Stomach (tissue), 9 donors: Measurements from ENCODE around the gene ACACB. TPM values are rescaled to one million over a fixed set of nuclear protein-coding genes. Genes with fewer than 3 reads are reported as not detected.

Experiments used
- DNase-seq, 2 donors: peaks; one replicate each; pipeline versions ENCODE4 v3.0.0 to v3.0.0-alpha.2; 2013 to 2019
- H3K27ac ChIP-seq, 5 donors: fragments of 200-600 bp in 4 of 5; sonication (generic) in 4 of 5; one replicate each; pipeline ENCODE4 v1.5.1; 2013 to 2019; ENCODE audit warnings: mild to moderate bottlenecking in 1 of 5, moderate library complexity in 1 of 5
- H3K27me3 ChIP-seq, 3 donors: fragments of 200-600 bp; sonication (generic); one replicate each; pipeline ENCODE4 v1.5.1; 2017 to 2019; ENCODE audit warnings: mixed run types in 1 of 3
- H3K36me3 ChIP-seq, 4 donors: fragments of 200-600 bp; sonication (generic); 1 replicate in 3 of 4; 2 replicates in 1 of 4; pipeline ENCODE4 v1.5.1; 2016 to 2019
- H3K4me1 ChIP-seq, 4 donors: fragments of 200-600 bp; sonication (generic); one replicate each; pipeline ENCODE4 v1.5.1; 2016 to 2019
- H3K4me3 ChIP-seq, 4 donors: fragments of 200-600 bp; sonication (generic) in 3 of 4; one replicate each; pipeline ENCODE4 v1.5.1; 2016 to 2019; ENCODE audit warnings: mild to moderate bottlenecking in 1 of 4
- H3K9me3 ChIP-seq, 4 donors: fragments of 200-600 bp; sonication (generic); one replicate each; pipeline ENCODE4 v1.5.1; 2016 to 2019
- EP300 ChIP-seq: sonication (generic); formaldehyde crosslinking; IDR thresholded peaks from one replicate; pipeline ENCODE4 v1.6.1; 2017; ENCODE audit warnings: antibody characterized with exemption
- POLR2A ChIP-seq, 4 donors: fragments of 450-650 bp; IDR thresholded peaks; one replicate each; pipeline ENCODE4 v1.6.1; 2016; ENCODE audit warnings: antibody characterized with exemption in 4 of 4, control low read depth in 2 of 4, mild to moderate bottlenecking in 1 of 4, moderate library complexity in 1 of 4
- POLR2AphosphoS5 ChIP-seq, 3 donors: sonication (generic); formaldehyde crosslinking; IDR thresholded peaks; one replicate each; pipeline ENCODE4 v1.6.1; 2016; ENCODE audit warnings: antibody characterized with exemption in 3 of 3
- WGBS, 5 donors: extraction: QIAGEN DNeasy Blood & Tissue Kit in 3 of 5; methylation state at CpG; one replicate each; pipeline versions ENCODE4 v1.1.5 to v1.1.7; 2013 to 2018; 5-methylcytosine and 5-hydroxymethylcytosine counted together
- intact Hi-C: fragments of 100-400 bp; cut with DNase I; formaldehyde crosslinking; loops from one replicate; pipeline ENCODE4 v1.15.1; 2023; ENCODE audit warnings: low total_unique reads
- polyA plus RNA-seq, 3 donors: library from polyadenylated mRNA; stranded (reverse); fragments of 200-250 nt; gene quantifications; one replicate each; pipeline ENCODE4 v1.2.3, GENCODE V29; 2013
- total RNA-seq, 5 donors: library from RNA; depleted of rRNA; stranded (reverse); fragments of >200 nt; gene quantifications; one replicate each; pipeline versions ENCODE4 v1.1.0 to v1.2.3, GENCODE V29; 2014 to 2016
- TF ChIP-seq, protein P1 (sequence below), 7 experiments: fragments of 450-650 bp in 4 of 7; fragments of 200-600 bp in 3 of 7; sonication (generic) in 3 of 7; IDR thresholded peaks; one replicate each; pipeline ENCODE4 v1.5.1; 2016 to 2019; ENCODE audit warnings: antibody characterized with exemption in 7 of 7, control low read depth in 2 of 7, mild to moderate bottlenecking in 1 of 7
- donor health status: healthy with polysubstance abuse.
- donor health status: Bipolar disorder and iron deficiency.
- donor health status: healthy.

Gene ACACB
- total and polyA plus RNA-seq, 8 donors = 6.1 to 2,520 (median 50.2) TPM

DNA sequence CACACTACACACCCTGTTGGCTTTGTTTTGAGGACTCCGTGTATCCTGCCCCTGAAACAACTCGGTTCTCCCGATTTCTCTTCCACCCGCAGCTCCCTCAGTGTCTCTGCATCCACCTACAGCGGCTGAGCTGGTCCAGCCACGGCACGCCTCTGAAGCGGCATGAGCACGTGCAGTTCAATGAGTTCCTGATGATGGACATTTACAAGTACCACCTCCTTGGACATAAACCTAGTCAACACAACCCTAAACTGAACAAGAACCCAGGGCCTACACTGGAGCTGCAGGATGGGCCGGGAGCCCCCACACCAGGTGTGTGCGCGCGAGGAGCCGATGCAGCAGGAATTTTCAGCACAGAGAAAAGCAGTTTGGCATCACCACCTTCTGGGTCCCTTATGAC is 33.6 kb upstream of the ACACB start:
- no peak overlapping the region for H3K4me3 ChIP-seq
- H3K9me3 ChIP-seq = peaks cover 0 to 8% (median 5%) of the 10 kb centered on the region in 4 donors
- H3K4me1 ChIP-seq = no peaks in the 10 kb centered on the region
- no peak for DNase-seq
- H3K36me3 ChIP-seq = peaks cover 58 to 96% (median 95%) of the 10 kb centered on the region in 4 donors
- H3K27ac ChIP-seq = no peak overlapping the region
- intact Hi-C loops = no loop called here
- 90 to 97% (median 95%) methylated on average over 14 of the region's 14 CpGs for WGBS, 5 donors
- no peak for TF ChIP-seq EP300
- no peak for TF ChIP-seq POLR2A (IDR thresholded peaks at IDR 0.05)
- no peak for TF ChIP-seq POLR2AphosphoS5 (IDR thresholded peaks at IDR 0.05)
- TF ChIP-seq, protein P1, sequence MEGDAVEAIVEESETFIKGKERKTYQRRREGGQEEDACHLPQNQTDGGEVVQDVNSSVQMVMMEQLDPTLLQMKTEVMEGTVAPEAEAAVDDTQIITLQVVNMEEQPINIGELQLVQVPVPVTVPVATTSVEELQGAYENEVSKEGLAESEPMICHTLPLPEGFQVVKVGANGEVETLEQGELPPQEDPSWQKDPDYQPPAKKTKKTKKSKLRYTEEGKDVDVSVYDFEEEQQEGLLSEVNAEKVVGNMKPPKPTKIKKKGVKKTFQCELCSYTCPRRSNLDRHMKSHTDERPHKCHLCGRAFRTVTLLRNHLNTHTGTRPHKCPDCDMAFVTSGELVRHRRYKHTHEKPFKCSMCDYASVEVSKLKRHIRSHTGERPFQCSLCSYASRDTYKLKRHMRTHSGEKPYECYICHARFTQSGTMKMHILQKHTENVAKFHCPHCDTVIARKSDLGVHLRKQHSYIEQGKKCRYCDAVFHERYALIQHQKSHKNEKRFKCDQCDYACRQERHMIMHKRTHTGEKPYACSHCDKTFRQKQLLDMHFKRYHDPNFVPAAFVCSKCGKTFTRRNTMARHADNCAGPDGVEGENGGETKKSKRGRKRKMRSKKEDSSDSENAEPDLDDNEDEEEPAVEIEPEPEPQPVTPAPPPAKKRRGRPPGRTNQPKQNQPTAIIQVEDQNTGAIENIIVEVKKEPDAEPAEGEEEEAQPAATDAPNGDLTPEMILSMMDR (IDR thresholded peaks at IDR 0.05) = no peak
- H3K27me3 ChIP-seq = no peaks in the 10 kb centered on the region

- Histone ChIP-seq H3K27ac (no peak overlapping the region), H3K36me3 (peaks cover 67 to 100% (median 100%) of the 10 kb centered on the region in 4 donors), H3K4me3 (no peak overlapping the region), H3K9me3 (no peaks in the 10 kb centered on the region), H3K27me3 (no peaks in the 10 kb centered on the region), H3K4me1 (peaks cover 0 to 3% (median 0%) of the 10 kb centered on the region in 4 donors)
- intact Hi-C loops = no loop called here
- DNase-seq = no peak
- 52 to 79% (median 68%) methylated on average over 2 of the region's 2 CpGs for WGBS, 5 donors
- TF ChIP-seq POLR2A (IDR thresholded peaks at IDR 0.05) (no peak), POLR2AphosphoS5 (IDR thresholded peaks at IDR 0.05) (no peak), EP300 (no peak)
- TF ChIP-seq, protein P1 (IDR thresholded peaks at IDR 0.05) = no peak
These were observed 32.0 kb upstream of the ACACB start for GRCh38 chr12:109084425-109084824.

DNA sequence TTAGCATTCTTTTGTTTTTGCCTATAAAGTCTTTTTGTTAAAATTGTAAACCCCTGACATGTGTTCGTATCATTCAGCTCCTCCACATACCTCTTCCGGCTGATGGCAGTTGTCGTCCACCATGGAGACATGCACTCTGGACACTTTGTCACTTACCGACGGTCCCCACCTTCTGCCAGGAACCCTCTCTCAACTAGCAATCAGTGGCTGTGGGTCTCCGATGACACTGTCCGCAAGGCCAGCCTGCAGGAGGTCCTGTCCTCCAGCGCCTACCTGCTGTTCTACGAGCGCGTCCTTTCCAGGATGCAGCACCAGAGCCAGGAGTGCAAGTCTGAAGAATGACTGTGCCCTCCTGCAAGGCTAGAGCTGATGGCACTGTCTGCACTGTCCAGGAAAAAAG is 30.8 kb upstream of the ACACB start:
- peaks cover 70 to 100% (median 100%) of the 10 kb centered on the region in 4 donors for H3K36me3 ChIP-seq
- intact Hi-C loops = no loop called here
- no peak overlapping the region for H3K27ac ChIP-seq
- H3K27me3 ChIP-seq = no peaks in the 10 kb centered on the region
- WGBS, 5 donors = 95 to 96% (median 96%) methylated on average over 11 of the region's 11 CpGs
- no peak for DNase-seq
- TF ChIP-seq POLR2AphosphoS5 (IDR thresholded peaks at IDR 0.05) (no peak), POLR2A (IDR thresholded peaks at IDR 0.05) (no peak), EP300 (no peak)
- TF ChIP-seq, protein P1 (IDR thresholded peaks at IDR 0.05) = no peak
- H3K4me3 ChIP-seq = no peak overlapping the region
- peaks cover 0 to 3% (median under 1%) of the 10 kb centered on the region in 4 donors for H3K4me1 ChIP-seq
- no peaks in the 10 kb centered on the region for H3K9me3 ChIP-seq

DNA sequence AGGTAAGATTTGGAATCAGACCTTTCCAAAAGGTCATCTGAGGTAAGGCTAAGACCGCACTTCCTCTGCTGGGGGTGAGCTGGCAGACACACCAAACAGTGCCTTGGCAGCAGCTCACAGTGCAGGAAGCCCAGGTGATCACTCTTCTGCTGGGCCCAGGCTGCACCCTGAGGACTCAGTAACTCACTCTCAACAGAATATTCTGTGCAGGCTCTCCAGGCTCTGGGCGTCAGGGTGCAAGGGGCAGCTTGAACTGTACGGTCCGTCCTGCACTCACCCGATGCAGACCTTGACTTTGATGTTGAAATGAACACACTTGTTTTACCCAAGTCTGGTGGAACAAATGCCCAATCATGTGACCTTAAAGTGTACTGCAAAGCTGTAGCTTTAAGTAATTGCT is 29.1 kb upstream of the ACACB start:
- H3K36me3 ChIP-seq = peaks cover 59 to 91% (median 91%) of the 10 kb centered on the region in 4 donors
- DNase-seq = no peak
- intact Hi-C loops = no loop called here
- 44 to 62% (median 49%) methylated on average over 4 to 5 of the region's 5 CpGs for WGBS, 5 donors
- H3K4me3 ChIP-seq = no peak overlapping the region
- H3K9me3 ChIP-seq = no peaks in the 10 kb centered on the region
- no peaks in the 10 kb centered on the region for H3K27me3 ChIP-seq
- TF ChIP-seq, protein P1 (IDR thresholded peaks at IDR 0.05) = no peak
- no peak for TF ChIP-seq POLR2AphosphoS5 (IDR thresholded peaks at IDR 0.05)
- TF ChIP-seq EP300 = no peak
- TF ChIP-seq POLR2A (IDR thresholded peaks at IDR 0.05) = no peak
- no peak overlapping the region for H3K27ac ChIP-seq
- H3K4me1 ChIP-seq = peaks cover 9 to 18% (median 14%) of the 10 kb centered on the region in 4 donors
